HCT116 (cell line): Measurements from ENCODE around the gene FGFRL1. TPM values are rescaled to one million over a fixed set of nuclear protein-coding genes. Genes with fewer than 3 reads are reported as not detected.

Experiments used
- ATAC-seq: fragments of 200-7000 bp; cut with Tn5 transposase; 2 replicates; pipeline ENCODE4 v1.9.1; 2020; ENCODE audit warnings: mild to moderate bottlenecking, moderate library complexity
- BruUV-seq: library from RNA; stranded (reverse); fragments of 400-500 nt; replicated peaks from 2 replicates; lab custom pipeline; 2021; lab: Mats Ljungman, UMichigan
- CTCF ChIA-PET: fragments of 300-600 bp; sonication (Branson Sonifier 250); formaldehyde crosslinking; loops from one replicate; lab custom pipeline; 2021; ENCODE audit warnings: antibody characterized with exemption; lab: Charles Lee
- POLR2A ChIA-PET: fragments of 300-600, 350-600 bp; sonication (Branson Sonifier 250); formaldehyde crosslinking; loops from one replicate; lab custom pipeline; 2021; ENCODE audit warnings: antibody characterized with exemption; lab: Charles Lee
- RAD21 ChIA-PET, 2 experiments: fragments of 300-600 bp; sonication (Branson Sonifier 250); formaldehyde crosslinking; loops; one replicate each; lab custom pipeline; 2023; ENCODE audit warnings: low total read pairs in 2 of 2; ENCODE audit not compliant: uncharacterized antibody in 2 of 2, unreplicated experiment in 2 of 2, low non-redundant PET in 1 of 2; lab: Charles Lee
- DNase-seq: peaks from one replicate; pipeline ENCODE4 v3.0.0-alpha.2; 2010; ENCODE audit warnings: low read depth, low spot score
- H2AFZ ChIP-seq: fragments of 200-600 bp; shearing (Covaris generic), sonication (generic); 2 replicates; pipeline ENCODE4 v1.6.1; 2017; ENCODE audit warnings: low read depth, mixed run types, mixed read lengths, antibody characterized with exemption, low read length; ENCODE audit not compliant: poor library complexity, severe bottlenecking
- H3K27ac ChIP-seq: 2 replicates; pipeline ENCODE4 v1.5.1; 2012; ENCODE audit warnings: low read depth, low read length
- H3K27me3 ChIP-seq: fragments of 200-600 bp; sonication (generic); 2 replicates; pipeline ENCODE4 v1.6.1; 2016; ENCODE audit warnings: mixed run types, low read length, mixed read lengths; ENCODE audit not compliant: insufficient read depth
- H3K36me3 ChIP-seq, 2 experiments: fragments of 200-500 bp in 1 of 2; fragments of 200-600 bp in 1 of 2; sonication (Bioruptor generic) in 1 of 2; sonication (generic) in 1 of 2; 2 replicates each; pipeline versions ENCODE4 v1.5.1 to v1.6.1; 2014 to 2016; ENCODE audit warnings: low read length in 2 of 2, inconsistent platforms in 1 of 2, mixed read lengths in 1 of 2, mixed run types in 1 of 2; ENCODE audit not compliant: insufficient read depth in 2 of 2, control insufficient read depth in 1 of 2
- H3K4me1 ChIP-seq, 2 experiments: fragments of 200-600 bp in 1 of 2; sonication (generic) in 1 of 2; 2 replicates each; pipeline versions ENCODE4 v1.5.1 to v1.6.1; 2012 to 2017; ENCODE audit warnings: low read length in 2 of 2, inconsistent platforms in 1 of 2, mild to moderate bottlenecking in 1 of 2, mixed read lengths in 1 of 2, mixed run types in 1 of 2, moderate library complexity in 1 of 2; ENCODE audit not compliant: insufficient read depth in 2 of 2, control insufficient read depth in 1 of 2
- H3K4me2 ChIP-seq: fragments of 200-600 bp; sonication (generic); 2 replicates; pipeline ENCODE4 v1.6.1; 2017; ENCODE audit warnings: mixed run types, low read length, mixed read lengths
- H3K4me3 ChIP-seq, 2 experiments: fragments of 200-600 bp in 1 of 2; sonication (generic) in 1 of 2; replicated peaks in 1 of 2; 2 replicates each; pipeline ENCODE4 v1.5.1; 2011 to 2016; ENCODE audit warnings: low read length in 2 of 2, control low read depth in 1 of 2, low read depth in 1 of 2, mild to moderate bottlenecking in 1 of 2, mixed read lengths in 1 of 2, mixed run types in 1 of 2
- H3K79me2 ChIP-seq: fragments of 200-600 bp; sonication (generic); 2 replicates; pipeline ENCODE4 v1.6.1; 2017; ENCODE audit warnings: mild to moderate bottlenecking, mixed run types, low read length, moderate library complexity, mixed read lengths; ENCODE audit not compliant: insufficient read depth
- H3K9ac ChIP-seq: fragments of 200-600 bp; sonication (generic); 2 replicates; pipeline ENCODE4 v1.6.1; 2016; ENCODE audit warnings: low read length, mixed read lengths
- H3K9me2 ChIP-seq: fragments of 200-600 bp; sonication (generic), shearing (Covaris generic); 2 replicates; pipeline ENCODE4 v1.6.1; 2017; ENCODE audit warnings: mixed run types, mild to moderate bottlenecking, moderate library complexity; ENCODE audit not compliant: insufficient read depth
- H3K9me3 ChIP-seq, 2 experiments: fragments of 200-500 bp in 1 of 2; fragments of 200-600 bp in 1 of 2; sonication (Bioruptor generic) in 1 of 2; sonication (generic) in 1 of 2; 2 replicates each; pipeline ENCODE4 v1.6.1; 2014 to 2017; ENCODE audit warnings: low read length in 2 of 2, mixed read lengths in 2 of 2, inconsistent platforms in 1 of 2, low read depth in 1 of 2, mild to moderate bottlenecking in 1 of 2, mixed run types in 1 of 2, moderate library complexity in 1 of 2; ENCODE audit not compliant: control insufficient read depth in 1 of 2, insufficient read depth in 1 of 2
- H4K20me1 ChIP-seq: fragments of 200-600 bp; sonication (generic), shearing (Covaris generic); 2 replicates; pipeline ENCODE4 v1.6.1; 2017; ENCODE audit warnings: mixed run types, mild to moderate bottlenecking, moderate library complexity; ENCODE audit not compliant: insufficient read depth
- EGR1 ChIP-seq: IDR thresholded peaks from 2 replicates; pipeline ENCODE4 v1.6.1; 2012; ENCODE audit warnings: low read depth
- EZH2 ChIP-seq: fragments of 200-600 bp; sonication (generic); IDR thresholded peaks from 2 replicates; pipeline ENCODE4 v1.6.1; 2017; ENCODE audit warnings: antibody characterized with exemption, mixed run types
- FOSL1 ChIP-seq: IDR thresholded peaks from 2 replicates; pipeline ENCODE4 v1.6.1; 2012; ENCODE audit warnings: low read depth
- JUND ChIP-seq: IDR thresholded peaks from 2 replicates; pipeline ENCODE4 v1.6.1; 2012
- POLR2A ChIP-seq: IDR thresholded peaks from 2 replicates; pipeline ENCODE4 v1.7.0; 2011; ENCODE audit warnings: borderline replicate concordance; ENCODE audit not compliant: insufficient read depth, insufficient read length; ENCODE audit errors: extremely low read depth
- RAD21 ChIP-seq: IDR thresholded peaks from 2 replicates; pipeline ENCODE4 v1.6.1; 2012; ENCODE audit warnings: low read depth, mild to moderate bottlenecking
- SIN3A ChIP-seq: IDR thresholded peaks from 2 replicates; pipeline ENCODE4 v1.6.1; 2012; ENCODE audit warnings: low read depth
- SP1 ChIP-seq: IDR thresholded peaks from 2 replicates; pipeline ENCODE4 v1.6.1; 2012; ENCODE audit warnings: low read depth
- YY1 ChIP-seq: IDR thresholded peaks from 2 replicates; pipeline ENCODE4 v1.6.1; 2011; ENCODE audit warnings: low read length, low read depth, moderate library complexity, mild to moderate bottlenecking; ENCODE audit not compliant: insufficient replicate concordance; ENCODE audit errors: extremely low read depth
- ZNF274 ChIP-seq: fragments of 200-500 bp; sonication (Bioruptor generic); IDR thresholded peaks from 2 replicates; pipeline ENCODE4 v1.6.1; 2014; ENCODE audit warnings: mild to moderate bottlenecking, low read depth, low read length, inconsistent platforms
- intact Hi-C: fragments of 100-400 bp; cut with micrococcal nuclease; formaldehyde crosslinking; loops from 2 replicates; pipeline ENCODE4 v1.10.0; 2022
- total RNA-seq: library from RNA; stranded (reverse); gene quantifications from one replicate; pipeline ENCODE4 v1.2.1, GENCODE V29; 2021; ENCODE audit not compliant: unreplicated experiment

Gene FGFRL1
- total RNA-seq, 1 experiment from 2014 or later, result 91.1 TPM

DNA sequence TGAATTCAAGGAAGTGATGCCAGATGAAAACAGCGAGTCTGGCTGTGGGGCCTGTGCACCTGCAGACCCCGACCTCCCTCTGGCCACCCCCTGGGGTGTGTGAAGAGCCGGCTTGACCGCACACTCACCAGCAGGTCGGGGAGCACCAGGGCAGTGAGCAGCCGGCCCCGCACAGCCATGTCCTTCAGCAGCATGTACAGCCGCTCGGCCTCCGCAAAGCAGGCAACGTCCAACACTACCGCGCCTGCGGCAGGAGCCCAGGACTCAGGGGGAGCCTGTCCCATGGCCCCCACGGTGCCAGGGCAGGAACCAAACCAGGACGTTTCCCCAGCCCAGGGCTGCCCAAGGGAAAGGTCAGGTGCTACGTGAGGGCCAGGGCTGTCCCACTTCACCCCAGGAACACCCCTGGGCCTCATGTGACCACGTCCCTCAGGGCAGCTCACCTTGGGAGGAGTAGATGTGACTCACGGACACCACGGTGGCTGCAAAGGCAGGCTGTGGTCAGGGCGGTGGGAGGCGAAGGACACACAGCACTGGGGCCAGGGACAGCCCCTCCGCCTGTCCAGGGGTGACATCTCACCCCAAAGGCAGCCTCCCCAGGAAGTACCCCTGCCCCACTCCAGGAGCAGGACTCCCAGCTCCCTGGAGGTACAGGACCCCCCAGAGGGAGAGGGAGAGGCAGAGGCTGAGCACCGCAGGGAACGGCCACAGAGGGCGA is 46.2 kb upstream of the FGFRL1 start:
- Histone ChIP-seq H3K9ac (no peak overlapping the region), H3K9me3 (no peaks in the 10 kb centered on the region), H4K20me1 (no peaks in the 10 kb centered on the region), H3K4me1 (peaks cover 5 to 20% of the 10 kb centered on the region in 2 experiments; a peak in 3 of 4 replicates), H3K27ac (no peak overlapping the region), H2AFZ (no peak overlapping the region), H3K79me2 (no peaks in the 10 kb centered on the region; the same call in 1 of the 2 replicates), H3K36me3 (no peaks in the 10 kb centered on the region), H3K9me2 (no peaks in the 10 kb centered on the region), H3K4me3 (no peak overlapping the region), H3K4me2 (no peak overlapping the region), H3K27me3 (no peaks in the 10 kb centered on the region)
- RAD21 ChIA-PET, result no interaction called here
- DNase-seq (no peak), ATAC-seq (no peak)
- CTCF ChIA-PET, result no interaction called here
- TF ChIP-seq JUND, result no peak
- TF ChIP-seq FOSL1, result no peak
- no peak for TF ChIP-seq SP1
- TF ChIP-seq ZNF274, result no peak
- no peak for TF ChIP-seq POLR2A
- no TSS peak for BruUV-seq
- POLR2A ChIA-PET, result no interaction called here
- intact Hi-C loops, result no loop called here

DNA sequence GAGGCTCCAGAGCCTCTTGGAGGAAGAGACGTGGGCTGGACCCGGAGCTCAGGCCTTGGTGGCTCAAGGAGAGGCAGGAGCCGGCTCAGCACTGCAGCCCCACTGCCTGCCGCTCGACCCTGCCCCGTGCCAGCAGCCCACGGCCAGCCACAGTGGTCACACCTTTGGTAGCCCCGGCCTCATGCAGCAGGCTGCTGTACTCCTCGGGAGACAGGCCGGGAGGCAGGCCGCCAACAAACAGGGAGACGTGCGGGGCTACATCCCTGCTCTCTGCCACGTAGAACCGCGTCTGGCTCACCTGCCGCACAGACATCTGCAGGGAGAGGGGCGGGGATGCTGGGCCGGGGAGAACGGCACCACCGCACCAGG is 45.7 kb upstream of the FGFRL1 start:
- no peaks in the 10 kb centered on the region for H3K9me3 ChIP-seq
- H3K9ac ChIP-seq, result no peak overlapping the region
- H2AFZ ChIP-seq, result no peak overlapping the region
- no peak overlapping the region for H3K4me3 ChIP-seq
- H3K27me3 ChIP-seq, result no peaks in the 10 kb centered on the region
- ATAC-seq (no peak), DNase-seq (no peak)
- no peaks in the 10 kb centered on the region for H3K9me2 ChIP-seq
- POLR2A ChIA-PET, result no interaction called here
- intact Hi-C loops, result no loop called here
- no peaks in the 10 kb centered on the region for H3K36me3 ChIP-seq
- H3K79me2 ChIP-seq, result no peaks in the 10 kb centered on the region
- BruUV-seq, result no TSS peak
- H4K20me1 ChIP-seq, result no peaks in the 10 kb centered on the region
- H3K4me2 ChIP-seq, result no peak overlapping the region
- peaks cover 5 to 20% of the 10 kb centered on the region in 2 experiments; a peak in 3 of 4 replicates for H3K4me1 ChIP-seq
- RAD21 ChIA-PET, result no interaction called here
- H3K27ac ChIP-seq, result no peak overlapping the region
- CTCF ChIA-PET, result no interaction called here
- TF ChIP-seq SIN3A, result no peak
- TF ChIP-seq YY1, result no peak
- TF ChIP-seq EGR1, result no peak
- TF ChIP-seq EZH2, result no peak
- TF ChIP-seq RAD21, result no peak
